OCI-LY3 (cell line): Measurements from ENCODE around the gene HSD11B1.

Experiments
- CTCF ChIP-seq: fragments of 200-600, 300-600 bp; sonication (generic); IDR thresholded peaks from 2 replicates; pipeline ENCODE4 v1.5.1; 2014; ENCODE audit warnings: antibody characterized with exemption, low read length, low read depth
- EZH2phosphoT487 ChIP-seq: fragments of 200-600 bp; shearing (Covaris generic); IDR thresholded peaks from 2 replicates; pipeline ENCODE4 v1.6.1; 2018; ENCODE audit warnings: antibody characterized with exemption, mixed run types, low read depth

GRCh38 chr1:209729436-209729835 is 24.8 kb downstream of the HSD11B1 start:
- TF ChIP-seq CTCF = no peak
- no peak for TF ChIP-seq EZH2phosphoT487
